BLaER1 treated with 17β-estradiol and CSF1 and Interleukin-3, amounts not matched to agents 10 nM and 100 nM (cell line): ENCODE measurements around the gene SPATA2L.
"Not testable (repeated sequence)": the region's sequence is repeated elsewhere in the genome, so short reads cannot be mapped to it uniquely, and the experiment has no call there.

ENCODE experiments used
- H3K27ac ChIP-seq, 11 experiments: shearing (Covaris generic); formaldehyde crosslinking; 2 replicates each; pipeline ENCODE4 v1.8.1; 2022
- H3K27me3 ChIP-seq, 11 experiments: shearing (Covaris generic); formaldehyde crosslinking; 2 replicates each; pipeline ENCODE4 v1.8.1; 2022
- H3K36me3 ChIP-seq, 11 experiments: shearing (Covaris generic); formaldehyde crosslinking; 2 replicates each; pipeline ENCODE4 v1.8.1; 2022
- H3K4me1 ChIP-seq, 10 experiments: shearing (Covaris generic); formaldehyde crosslinking; 2 replicates each; pipeline ENCODE4 v1.8.1; 2022
- H3K4me2 ChIP-seq, 11 experiments: shearing (Covaris generic); formaldehyde crosslinking; 2 replicates each; pipeline ENCODE4 v1.8.1; 2022
- H3K4me3 ChIP-seq, 10 experiments: shearing (Covaris generic); formaldehyde crosslinking; 2 replicates each; pipeline ENCODE4 v1.8.1; 2022
- H3K9ac ChIP-seq, 11 experiments: shearing (Covaris generic); formaldehyde crosslinking; 2 replicates each; pipeline ENCODE4 v1.8.1; 2022
- H3K9me3 ChIP-seq, 11 experiments: shearing (Covaris generic); formaldehyde crosslinking; replicated peaks in 1 of 11; 2 replicates each; pipeline ENCODE4 v1.8.1; 2022
- H4K20me1 ChIP-seq, 11 experiments: shearing (Covaris generic); formaldehyde crosslinking; 2 replicates each; pipeline ENCODE4 v1.8.1; 2022
- Cebpa-rat ChIP-seq, 11 experiments: shearing (Covaris generic); IDR thresholded peaks; 2 replicates each; pipeline ENCODE4 v1.8.1; 2022

SPATA2L gene

DNA sequence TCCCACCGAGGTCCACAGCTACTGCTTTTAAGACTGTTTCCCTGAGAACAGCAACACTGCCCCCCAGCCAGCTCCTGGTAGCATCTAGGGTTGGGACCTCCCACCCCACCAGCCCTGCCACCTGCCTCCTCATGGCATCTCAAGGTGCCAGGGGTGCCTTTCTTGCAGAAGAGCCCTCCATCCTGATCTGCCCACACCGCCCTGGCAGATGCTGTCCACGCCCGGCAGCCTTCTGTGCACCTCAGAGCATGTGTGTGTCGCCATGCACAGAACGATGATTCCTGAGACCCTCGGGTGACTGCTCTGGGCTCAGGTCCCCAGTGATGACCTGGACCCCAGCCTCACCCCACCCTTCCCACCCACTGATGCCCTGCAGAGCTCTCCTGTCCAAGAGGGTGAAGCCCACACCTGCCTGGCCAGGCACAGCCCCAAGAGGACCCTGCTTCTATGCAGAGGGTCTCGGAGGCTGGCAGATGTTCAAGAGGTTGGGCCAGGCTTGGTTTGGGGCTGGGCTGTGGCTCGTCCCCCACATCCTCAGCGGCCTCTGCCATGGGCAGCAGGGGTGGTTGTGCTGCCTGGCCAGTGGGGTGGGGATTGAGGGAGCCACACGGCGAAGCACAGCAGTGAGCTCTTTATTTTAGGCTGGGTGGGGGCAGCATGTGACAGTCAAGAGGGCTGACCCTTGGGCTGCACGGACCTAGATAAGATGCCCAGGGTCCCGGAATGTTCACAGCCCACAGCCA lies 5.2 kb upstream of the SPATA2L start:
- H4K20me1 ChIP-seq = peaks cover 0 to 42% (median 0%) of the 10 kb centered on the region in 11 experiments; a peak in 6 of 22 replicates
- no peak overlapping the region for H3K27ac ChIP-seq
- no peak overlapping the region for H3K4me3 ChIP-seq
- no peak for TF ChIP-seq Cebpa-rat (IDR thresholded peaks at IDR 0.05)
- peak overlapping the region in 10 of 11 experiments; percentile 1 to 87 (median 47); a peak in 18 of 22 replicates for H3K4me2 ChIP-seq
- no peaks in the 10 kb centered on the region for H3K9me3 ChIP-seq
- H3K4me1 ChIP-seq = peaks cover 10 to 32% (median 20%) of the 10 kb centered on the region in 10 experiments; a peak in 18 of 20 replicates
- no peaks in the 10 kb centered on the region for H3K27me3 ChIP-seq
- peaks cover 0 to 36% (median 0%) of the 10 kb centered on the region in 11 experiments; a peak in 5 of 22 replicates for H3K36me3 ChIP-seq
- H3K9ac ChIP-seq = peak overlapping the region in 6 of 11 experiments; percentile 1 to 31 (median 18); a peak in 2 of 22 replicates

- Histone ChIP-seq H3K9me3 (no peaks in the 10 kb centered on the region), H3K4me3 (no peak overlapping the region), H3K27me3 (no peaks in the 10 kb centered on the region), H3K4me1 (peaks cover 11 to 35% (median 26%) of the 10 kb centered on the region in 10 experiments), H4K20me1 (peaks cover 0 to 42% (median 10%) of the 10 kb centered on the region in 11 experiments; a peak in 17 of 22 replicates), H3K36me3 (peaks cover 0 to 24% (median 0%) of the 10 kb centered on the region in 11 experiments; a peak in 4 of 22 replicates), H3K4me2 (no peak overlapping the region), H3K27ac (no peak overlapping the region), H3K9ac (no peak overlapping the region)
- no peak for TF ChIP-seq Cebpa-rat (IDR thresholded peaks at IDR 0.05)
These were observed 3.5 kb upstream of the SPATA2L start for GRCh38 chr16:89705006-89705405.

DNA sequence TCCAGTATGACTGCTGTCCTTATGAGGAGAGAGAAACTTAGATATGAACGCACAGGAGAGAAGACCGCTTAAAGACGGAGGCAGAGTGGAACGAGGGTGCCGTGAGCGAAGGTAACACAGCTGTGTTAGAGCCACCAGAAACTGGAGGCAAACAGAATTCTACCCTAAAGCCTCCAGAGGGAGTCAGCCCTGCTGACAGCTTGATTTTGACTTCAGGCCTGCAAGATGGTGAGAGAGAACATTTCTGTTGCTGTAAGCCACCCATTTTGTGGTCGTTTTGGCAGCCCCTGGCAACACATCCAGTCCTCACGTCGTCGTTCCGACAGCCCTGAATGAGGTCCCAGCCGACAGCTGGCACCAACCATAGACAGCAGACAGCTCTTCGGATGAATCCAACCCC lies 2.8 kb upstream of the SPATA2L start:
- no peak overlapping the region for H3K27ac ChIP-seq
- H3K4me1 ChIP-seq = peaks cover 18 to 42% (median 32%) of the 10 kb centered on the region in 10 experiments
- H3K4me2 ChIP-seq = no peak overlapping the region
- 0 out of 22 replicates have a peak overlapping the region, but pooled peaks of 2 of the 11 experiments have one; percentile 3 to 13 for H3K9ac ChIP-seq
- no peaks in the 10 kb centered on the region for H3K27me3 ChIP-seq
- H4K20me1 ChIP-seq = peaks cover 7 to 42% (median 18%) of the 10 kb centered on the region in 11 experiments; a peak in 21 of 22 replicates
- peaks cover 0 to 18% (median 0%) of the 10 kb centered on the region in 11 experiments; a peak in 4 of 22 replicates for H3K36me3 ChIP-seq
- no peaks in the 10 kb centered on the region for H3K9me3 ChIP-seq
- TF ChIP-seq Cebpa-rat (IDR thresholded peaks at IDR 0.05) = no peak
- H3K4me3 ChIP-seq = no peak overlapping the region

- Histone ChIP-seq H3K4me1 (peaks cover 27 to 54% (median 45%) of the 10 kb centered on the region in 10 experiments), H3K4me2 (peak overlapping the region; percentile 100), H3K36me3 (peaks cover 1 to 30% (median 15%) of the 10 kb centered on the region in 11 experiments; a peak in 18 of 22 replicates), H4K20me1 (peaks cover 36 to 52% (median 48%) of the 10 kb centered on the region in 11 experiments; a peak in 21 of 22 replicates), H3K9me3 (no peaks in the 10 kb centered on the region), H3K27ac (peak overlapping the region; percentile 59 to 77 (median 72)), H3K4me3 (peak overlapping the region; percentile 67 to 80 (median 74)), H3K27me3 (no peaks in the 10 kb centered on the region), H3K9ac (peak overlapping the region; percentile 72 to 86 (median 80))
- no peak for TF ChIP-seq Cebpa-rat (IDR thresholded peaks at IDR 0.05)
These were observed 668 bp downstream of the SPATA2L start for GRCh38 chr16:89700649-89701424.

DNA sequence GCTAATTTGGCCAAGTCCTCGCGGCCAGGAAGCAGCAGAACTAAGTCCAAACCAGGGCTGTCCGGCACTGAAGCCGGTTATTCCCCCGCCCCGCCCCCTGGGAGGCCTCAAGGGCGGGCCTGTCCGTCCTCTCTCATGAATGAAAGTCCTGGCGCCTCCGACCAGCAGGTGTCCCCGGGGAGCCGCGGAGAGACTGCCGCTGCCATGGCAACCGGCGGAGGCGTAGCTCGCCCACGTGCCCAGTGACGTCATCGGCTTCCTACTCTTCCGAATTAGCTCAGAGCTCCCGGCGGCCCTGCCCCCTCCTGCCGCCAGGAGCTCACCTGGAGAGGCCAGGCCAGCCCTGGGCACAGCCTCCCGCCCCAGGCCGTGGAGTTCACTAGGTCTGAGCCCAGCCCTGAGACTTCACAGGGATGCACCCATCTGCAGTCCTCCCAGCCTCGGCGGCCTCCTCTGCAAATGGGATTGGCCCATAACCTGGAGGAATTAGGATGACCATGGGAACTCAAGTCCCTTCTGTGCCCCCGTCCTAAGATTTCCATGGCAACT lies 1.3 kb downstream of the SPATA2L start:
- Histone ChIP-seq H3K9me3 (no peaks in the 10 kb centered on the region), H3K27ac (peak overlapping the region; percentile 13 to 77 (median 72); a peak in 20 of 22 replicates), H3K4me2 (peak overlapping the region; percentile 100), H3K4me1 (peaks cover 30 to 55% (median 47%) of the 10 kb centered on the region in 10 experiments), H3K4me3 (peak overlapping the region; percentile 67 to 80 (median 74)), H3K36me3 (peaks cover 8 to 37% (median 22%) of the 10 kb centered on the region in 11 experiments; a peak in 20 of 22 replicates), H3K9ac (peak overlapping the region; percentile 72 to 86 (median 80); a peak in 21 of 22 replicates), H3K27me3 (no peaks in the 10 kb centered on the region), H4K20me1 (peaks cover 43 to 58% (median 55%) of the 10 kb centered on the region in 11 experiments; a peak in 21 of 22 replicates)
- TF ChIP-seq Cebpa-rat (IDR thresholded peaks at IDR 0.05) = no peak

GRCh38 chr16:89699629-89700099 lies 1.8 kb downstream of the SPATA2L start:
- H3K9me3 ChIP-seq, H3K27me3 ChIP-seq: not testable (repeated sequence)
- Histone ChIP-seq H3K4me3 (peak overlapping the region in 9 of 10 experiments; percentile 22 to 77 (median 74); a peak in 11 of 20 replicates), H3K36me3 (peaks cover 13 to 42% (median 27%) of the 10 kb centered on the region in 11 experiments; a peak in 20 of 22 replicates), H4K20me1 (peaks cover 43 to 63% (median 59%) of the 10 kb centered on the region in 11 experiments; a peak in 21 of 22 replicates), H3K27ac (peak overlapping the region in 3 of 11 experiments; percentile 70 to 73 (median 72); a peak in 3 of 22 replicates), H3K9ac (peak overlapping the region in 7 of 11 experiments; percentile 30 to 84 (median 81); a peak in 9 of 22 replicates), H3K4me1 (peaks cover 30 to 60% (median 50%) of the 10 kb centered on the region in 10 experiments), H3K4me2 (peak overlapping the region; percentile 100)

- H3K9ac ChIP-seq, H3K4me2 ChIP-seq, H3K27me3 ChIP-seq, H3K4me3 ChIP-seq, H3K9me3 ChIP-seq, H3K27ac ChIP-seq: not testable (repeated sequence)
- Histone ChIP-seq H3K36me3 (peaks cover 23 to 51% (median 36%) of the 10 kb centered on the region in 11 experiments; a peak in 20 of 22 replicates), H3K4me1 (peaks cover 30 to 68% (median 58%) of the 10 kb centered on the region in 10 experiments), H4K20me1 (peaks cover 43 to 73% (median 66%) of the 10 kb centered on the region in 11 experiments; a peak in 21 of 22 replicates)
These were observed 2.8 kb downstream of the SPATA2L start for GRCh38 chr16:89698717-89699116.
